Ureter (tissue), 1 donor: ENCODE measurements around the gene CACNA1A. TPM values are rescaled to one million over a fixed set of nuclear protein-coding genes. Genes with fewer than 3 reads are reported as not detected.

Source experiments
- DNase-seq: peaks from one replicate; pipeline ENCODE4 v3.0.0-alpha.2; 2020; ENCODE audit warnings: low spot score
- total RNA-seq: library from RNA; stranded (reverse); gene quantifications from one replicate; pipeline ENCODE4 v1.2.4, GENCODE V29; 2023
- donor health status: DM: yes; HTN: yes; CAD: no.

Gene CACNA1A
- total RNA-seq, 1 donor from 2014 or later, result 2.2 TPM

GRCh38 chr19:13234518-13234917, 271.8 kb downstream of the CACNA1A start:
- DNase-seq, result no peak

DNA sequence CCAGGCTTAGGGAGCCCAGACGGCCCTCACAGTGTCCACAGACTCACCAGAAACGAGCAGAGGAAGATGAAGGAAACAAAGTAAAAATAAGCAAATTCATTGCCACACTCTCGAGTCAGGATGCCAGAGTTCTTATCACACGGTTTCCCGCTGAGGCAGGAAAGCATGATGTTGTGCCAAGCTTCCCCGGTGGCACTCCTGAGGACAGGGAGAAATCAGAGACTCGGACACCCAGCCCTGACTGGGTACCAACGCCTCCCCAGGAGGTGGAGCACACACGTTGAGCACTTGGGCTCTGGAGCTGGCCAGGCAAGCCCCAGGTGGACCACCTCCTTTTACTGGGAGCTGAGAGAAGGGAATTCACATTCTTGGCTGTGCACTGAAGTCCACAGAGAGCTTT, 274.6 kb downstream of the CACNA1A start:
- no peak for DNase-seq

DNA sequence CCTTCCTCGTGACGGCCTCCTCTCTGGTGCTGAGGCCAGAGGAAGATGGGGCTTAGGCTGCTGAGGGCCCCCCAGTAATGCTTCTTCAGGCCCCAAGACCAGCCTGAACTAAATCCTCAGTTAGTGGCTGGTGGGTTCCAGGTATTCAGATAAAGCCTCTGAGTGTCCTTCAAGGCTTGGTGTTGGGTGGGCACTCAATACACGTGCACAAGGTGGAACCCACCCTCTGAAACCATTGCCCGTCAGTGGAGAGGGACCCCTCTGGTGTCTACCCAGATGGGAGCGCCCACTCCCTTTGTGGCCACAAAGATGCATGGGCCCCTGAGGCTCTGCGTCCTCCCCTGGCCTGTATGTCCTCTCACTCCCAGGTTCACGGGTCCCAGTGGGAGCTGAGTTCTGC, 277.0 kb downstream of the CACNA1A start:
- no peak for DNase-seq

DNA sequence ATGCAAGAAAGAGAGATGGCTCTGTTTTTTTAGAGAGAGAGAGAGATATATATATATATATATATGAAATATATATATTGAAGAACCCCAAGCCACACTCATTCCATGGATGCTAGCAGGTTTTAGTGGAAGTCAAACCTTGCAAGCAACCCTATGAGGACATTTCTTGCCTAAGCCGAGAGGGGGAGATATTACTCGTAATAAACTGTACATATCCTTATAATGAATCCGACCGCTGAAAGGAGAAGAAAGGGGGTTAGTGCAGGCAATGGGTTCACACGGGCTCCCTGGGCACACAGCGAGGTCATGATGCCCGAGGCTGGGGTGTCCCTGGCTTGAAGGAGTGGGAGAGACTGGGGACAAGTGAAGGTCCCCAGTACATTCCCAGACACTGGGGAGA, 277.7 kb downstream of the CACNA1A start:
- no peak for DNase-seq

DNA sequence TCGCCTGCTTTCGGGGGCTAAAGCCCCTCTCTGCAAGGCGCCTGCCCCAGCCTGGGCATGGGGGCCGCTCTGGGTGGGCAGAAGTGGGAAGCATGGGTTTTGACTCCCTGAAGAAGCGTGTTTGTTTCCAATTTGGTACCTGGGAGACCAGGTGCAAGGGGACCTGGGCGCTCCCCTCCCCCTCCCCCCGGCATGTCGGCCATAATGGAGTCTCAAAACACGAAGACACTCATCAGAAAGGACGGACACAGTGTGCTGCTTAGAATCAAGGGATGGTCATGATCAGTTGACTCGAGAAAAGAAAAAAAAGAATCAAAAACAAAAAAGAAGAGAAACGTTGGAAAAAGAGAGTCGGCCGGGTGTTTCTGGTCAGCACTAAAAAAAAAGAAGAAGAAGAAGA, 279.3 kb downstream of the CACNA1A start:
- no peak for DNase-seq

DNA sequence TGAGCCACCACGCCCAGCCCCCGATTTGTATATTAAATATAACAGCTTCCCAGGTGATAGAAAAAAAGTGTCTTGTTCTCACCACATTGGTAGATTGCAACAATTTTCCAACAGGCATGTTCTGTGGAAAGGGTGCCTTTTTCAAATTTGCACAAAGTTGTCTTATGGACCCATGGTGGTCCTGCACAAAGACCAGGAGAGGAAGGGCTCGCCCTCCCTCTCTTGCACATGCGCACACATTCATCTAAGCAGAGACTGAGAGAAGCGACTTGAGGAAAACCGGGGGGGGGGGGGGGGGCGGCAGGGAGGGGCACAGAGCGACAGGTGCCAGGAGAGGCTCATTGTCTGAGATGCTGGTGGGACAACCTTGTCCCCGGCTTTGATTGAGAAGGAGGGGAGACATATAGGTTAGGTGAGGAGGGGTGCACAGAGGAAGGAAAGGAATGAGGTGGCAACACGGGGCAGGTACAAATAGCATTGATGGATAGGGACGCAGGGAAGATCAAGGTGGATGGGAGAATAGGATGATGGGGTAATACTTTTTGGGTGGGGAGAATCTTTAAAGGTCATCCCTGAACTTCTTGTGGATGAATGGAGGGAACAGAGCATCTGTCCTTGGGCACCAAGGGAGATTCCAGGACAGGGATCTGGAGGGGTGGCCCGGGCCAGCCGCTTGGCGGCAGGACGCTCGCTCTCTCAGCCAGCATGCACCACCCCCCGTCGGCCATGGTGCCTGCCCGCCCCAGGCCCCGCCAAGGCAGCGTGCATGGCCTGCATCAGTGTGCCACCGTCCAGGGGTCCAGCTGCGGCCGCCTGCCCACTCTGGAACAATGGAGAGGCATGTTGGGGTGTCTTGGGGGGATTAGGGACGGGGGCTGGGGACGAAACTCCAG, 280.1 kb downstream of the CACNA1A start:
- no peak for DNase-seq

GRCh38 chr19:13225085-13225484, 281.2 kb downstream of the CACNA1A start:
- DNase-seq, result no peak

GRCh38 chr19:13220847-13221246, 285.4 kb downstream of the CACNA1A start:
- DNase-seq, result no peak

DNA sequence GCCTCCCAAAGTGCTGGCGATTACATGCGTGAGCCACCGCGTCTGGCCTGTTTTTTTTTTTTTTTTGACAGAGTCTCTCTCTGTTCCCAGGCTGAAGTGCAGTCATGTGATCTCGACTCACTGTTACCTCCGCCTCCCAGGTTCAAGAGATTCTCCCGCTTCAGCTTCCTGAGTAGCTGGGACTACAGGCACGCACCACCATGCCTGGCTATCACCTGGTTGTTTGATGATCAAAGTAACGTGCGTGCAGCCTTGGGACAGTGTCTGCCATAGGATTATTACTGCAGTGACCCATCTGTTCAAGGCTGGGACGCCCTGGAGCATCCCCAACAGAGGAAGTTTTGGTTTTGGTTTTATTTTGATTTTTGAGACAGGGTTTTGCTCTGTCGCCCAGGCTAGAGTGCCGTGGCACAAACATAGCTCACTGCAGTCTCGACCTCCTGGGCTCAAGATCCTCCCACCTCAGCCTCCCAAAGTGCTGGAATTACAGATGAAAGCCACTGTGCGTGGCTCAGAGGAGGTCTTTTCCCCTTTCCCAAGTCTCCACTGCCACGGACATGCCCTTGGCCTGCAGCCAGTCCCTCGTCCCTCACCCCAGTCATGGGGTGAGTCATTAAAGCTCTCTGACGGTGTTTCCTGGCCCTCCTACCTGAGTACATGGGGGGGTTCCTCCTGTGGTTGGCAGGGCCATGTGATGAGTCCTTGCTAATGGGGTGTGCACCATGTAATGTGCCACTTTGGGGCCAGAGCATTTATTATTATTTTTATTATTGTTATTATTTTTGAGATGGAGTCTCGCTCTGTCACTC, 290.5 kb downstream of the CACNA1A start:
- no peak for DNase-seq

- no peak for DNase-seq
Observed at GRCh38 chr19:13214036-13214730, 292.1 kb downstream of the CACNA1A start.

DNA sequence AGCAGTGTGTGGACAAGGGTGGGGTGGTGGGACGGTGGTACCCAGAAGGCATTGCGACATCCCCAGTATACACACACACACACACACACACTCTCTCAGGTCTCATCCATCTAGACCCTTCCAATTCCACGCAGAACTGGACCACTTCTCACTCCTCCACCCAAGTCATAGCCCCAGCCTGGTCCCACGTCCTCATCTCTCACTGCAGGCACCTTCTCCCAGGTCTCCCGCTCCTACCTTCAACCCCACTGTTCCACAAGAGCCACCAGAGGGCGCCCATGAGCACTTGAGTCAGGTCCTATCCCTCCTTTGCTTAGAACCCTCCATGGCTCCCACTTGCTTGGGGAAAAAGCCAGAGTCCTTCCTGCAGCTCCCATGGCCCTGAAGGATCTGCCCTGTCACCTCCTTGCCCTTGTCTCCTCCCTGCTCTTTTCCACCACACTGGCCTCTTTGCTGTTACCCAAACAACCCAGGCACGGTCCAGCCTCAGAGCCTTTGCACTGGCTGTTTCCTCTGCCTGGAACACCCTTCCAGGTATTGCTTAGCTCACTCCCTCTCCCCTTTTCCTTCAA, 293.4 kb downstream of the CACNA1A start:
- peak; percentile 48 for DNase-seq

GRCh38 chr19:13211426-13212308, 294.6 kb downstream of the CACNA1A start:
- no peak for DNase-seq

GRCh38 chr19:13210941-13211340, 295.3 kb downstream of the CACNA1A start:
- no peak for DNase-seq

DNA sequence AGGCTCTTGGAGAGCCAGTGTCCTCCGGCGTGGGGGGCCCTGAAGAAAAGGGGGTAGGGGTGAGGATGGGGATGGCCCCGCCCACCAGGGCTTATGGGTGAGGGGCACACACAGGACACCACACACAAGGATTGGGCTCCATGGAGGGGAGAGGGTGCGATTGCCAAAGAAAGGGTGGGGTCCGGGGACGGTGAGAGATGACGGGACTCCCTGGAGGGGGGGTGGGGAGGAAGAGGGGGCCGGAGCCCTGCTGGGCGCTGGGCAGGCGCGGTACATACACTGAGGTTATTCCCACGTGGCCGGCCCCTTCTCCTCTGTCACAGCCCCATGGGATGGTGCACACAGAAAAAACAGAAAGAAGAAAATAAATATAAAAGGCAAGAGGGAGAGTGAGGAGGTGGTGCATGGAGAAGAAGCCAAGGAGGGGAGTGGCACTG, 295.9 kb downstream of the CACNA1A start:
- DNase-seq, result no peak

- DNase-seq, result no peak
Observed at GRCh38 chr19:13209484-13210338, 296.6 kb downstream of the CACNA1A start.

GRCh38 chr19:13208672-13209483, 297.4 kb downstream of the CACNA1A start:
- DNase-seq, result no peak

DNA sequence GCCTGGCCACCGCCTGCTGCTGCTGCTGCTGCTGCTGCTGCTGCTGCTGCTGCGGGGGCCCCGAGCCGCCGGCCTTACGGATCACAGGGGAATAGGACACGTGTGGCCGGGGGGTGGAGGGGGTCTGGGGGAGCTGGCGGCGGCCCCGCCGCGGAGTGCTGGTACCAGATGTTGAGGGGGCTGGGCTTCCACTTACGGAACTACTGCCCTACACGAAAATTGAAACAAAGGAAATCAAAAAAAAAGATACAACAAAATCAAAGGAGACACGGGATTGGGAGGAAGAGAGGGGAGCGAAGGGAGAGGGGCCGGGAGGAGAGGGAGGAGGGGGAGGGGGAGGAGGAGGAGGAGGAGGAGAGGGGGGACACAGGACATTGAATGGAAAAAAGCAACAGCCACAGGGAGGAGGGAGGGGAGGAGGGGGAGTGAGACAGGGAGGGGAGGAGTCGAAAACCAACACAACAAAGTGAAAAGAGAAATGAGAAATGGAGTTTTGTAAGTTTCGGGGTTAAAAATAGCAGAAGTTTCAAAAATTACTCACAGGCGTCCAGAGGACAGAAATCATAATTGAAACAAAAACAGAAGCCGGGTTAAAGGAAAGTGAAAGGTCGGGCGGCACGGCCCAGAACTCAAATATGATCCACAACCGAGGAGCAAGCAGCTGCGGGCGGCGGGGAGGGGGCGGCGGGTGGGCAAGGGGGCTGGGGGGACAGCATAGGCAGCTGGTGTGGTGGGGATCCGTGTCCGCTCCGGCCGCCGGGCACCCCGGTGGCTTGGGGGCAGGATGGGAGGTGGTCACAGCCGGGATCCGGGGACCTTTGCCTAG, 298.2 kb downstream of the CACNA1A start:
- peak; percentile 69 for DNase-seq

GRCh38 chr19:13207237-13207845, 298.9 kb downstream of the CACNA1A start:
- no peak for DNase-seq
